ENCODE data around the gene ARHGEF17.

The ARHGEF17 gene

DNA sequence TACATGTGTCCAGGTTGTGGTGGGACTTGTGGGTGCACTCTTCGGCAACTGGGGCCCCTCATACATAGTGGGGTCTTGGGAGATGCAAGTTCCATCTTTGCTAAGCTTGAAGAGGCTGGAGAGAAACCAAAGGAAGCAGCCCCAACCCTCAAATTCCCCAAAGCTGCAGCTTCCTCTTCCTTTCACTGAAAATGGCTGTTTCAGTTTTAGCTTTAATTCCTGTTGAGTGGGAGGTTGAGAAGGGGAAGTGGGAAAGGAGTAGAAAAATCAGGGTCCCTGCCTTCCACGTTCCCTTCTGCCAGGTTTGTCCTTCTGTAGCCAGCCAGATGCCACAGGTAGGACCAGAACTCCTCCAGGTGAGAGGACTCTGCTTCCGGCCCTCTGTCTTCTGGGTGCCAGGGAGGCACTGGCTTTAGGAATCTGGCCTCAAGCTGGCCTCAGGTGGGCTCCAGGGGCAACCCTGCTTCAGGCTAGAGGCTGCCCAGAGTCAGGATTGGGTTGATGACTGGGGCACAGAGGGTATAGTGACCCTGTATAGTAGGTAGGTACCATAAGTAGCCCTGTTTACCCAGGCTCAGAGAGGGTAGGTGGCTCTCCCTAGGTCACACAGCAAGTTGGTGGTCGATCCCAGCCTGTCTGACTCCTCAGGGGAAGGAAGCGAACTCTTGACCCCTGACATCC, 19.7 kb upstream of the ARHGEF17 start:
- no peak overlapping the region for H3K4me3 ChIP-seq (replicated peaks; ENCODE audit: low read depth, low read length)
- DNase-seq (ENCODE audit: low read depth): no peak
- TF ChIP-seq, protein P1, sequence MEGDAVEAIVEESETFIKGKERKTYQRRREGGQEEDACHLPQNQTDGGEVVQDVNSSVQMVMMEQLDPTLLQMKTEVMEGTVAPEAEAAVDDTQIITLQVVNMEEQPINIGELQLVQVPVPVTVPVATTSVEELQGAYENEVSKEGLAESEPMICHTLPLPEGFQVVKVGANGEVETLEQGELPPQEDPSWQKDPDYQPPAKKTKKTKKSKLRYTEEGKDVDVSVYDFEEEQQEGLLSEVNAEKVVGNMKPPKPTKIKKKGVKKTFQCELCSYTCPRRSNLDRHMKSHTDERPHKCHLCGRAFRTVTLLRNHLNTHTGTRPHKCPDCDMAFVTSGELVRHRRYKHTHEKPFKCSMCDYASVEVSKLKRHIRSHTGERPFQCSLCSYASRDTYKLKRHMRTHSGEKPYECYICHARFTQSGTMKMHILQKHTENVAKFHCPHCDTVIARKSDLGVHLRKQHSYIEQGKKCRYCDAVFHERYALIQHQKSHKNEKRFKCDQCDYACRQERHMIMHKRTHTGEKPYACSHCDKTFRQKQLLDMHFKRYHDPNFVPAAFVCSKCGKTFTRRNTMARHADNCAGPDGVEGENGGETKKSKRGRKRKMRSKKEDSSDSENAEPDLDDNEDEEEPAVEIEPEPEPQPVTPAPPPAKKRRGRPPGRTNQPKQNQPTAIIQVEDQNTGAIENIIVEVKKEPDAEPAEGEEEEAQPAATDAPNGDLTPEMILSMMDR (IDR thresholded peaks at IDR 0.05; ENCODE audit: low read length, missing control alignments): no peak

DNA sequence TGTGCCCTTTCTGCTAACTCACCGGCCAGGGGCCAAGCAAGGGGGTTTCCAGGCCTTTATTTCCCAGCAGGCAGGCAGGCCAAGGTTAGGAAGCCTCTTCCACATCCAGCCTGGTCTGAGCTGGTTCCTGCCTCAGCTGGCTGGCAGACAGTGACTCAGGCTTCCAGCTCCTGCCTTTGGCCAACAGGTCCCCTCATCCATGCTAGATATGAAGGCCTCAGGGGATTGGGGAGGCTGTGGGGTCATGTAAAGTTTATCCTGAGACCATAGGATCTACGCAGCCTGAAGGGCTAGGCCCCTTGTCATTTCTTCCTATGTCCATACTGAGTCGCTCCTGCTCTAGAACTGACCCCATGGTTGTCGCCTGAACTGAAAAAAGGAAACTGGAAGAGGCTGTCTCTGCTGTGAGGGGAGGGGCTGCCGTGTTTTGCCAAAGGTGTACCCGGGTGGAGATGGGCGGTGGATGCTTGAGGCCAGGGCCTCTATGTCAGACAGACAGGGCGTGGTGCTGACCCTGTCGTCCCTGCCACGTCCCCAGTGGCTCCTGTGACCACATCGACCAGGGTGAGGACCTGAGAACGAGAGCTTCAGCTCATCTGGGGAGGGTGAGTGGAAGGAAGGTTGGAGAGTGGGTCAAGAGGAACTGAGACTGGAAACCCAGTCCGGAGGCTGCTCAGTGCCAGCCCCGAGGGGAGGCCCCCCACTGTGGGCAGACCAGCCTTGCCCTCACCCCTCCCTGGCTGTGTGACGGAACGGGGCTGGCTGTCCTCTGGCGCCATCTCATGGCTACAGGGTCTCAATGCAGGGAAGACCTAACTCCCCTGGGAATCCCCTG, 19.0 kb upstream of the ARHGEF17 start:
- peak; percentile 77 for DNase-seq (ENCODE audit: low read depth)
- TF ChIP-seq, protein P1 (IDR thresholded peaks at IDR 0.05; ENCODE audit: low read length, missing control alignments): peak; percentile 98
- H3K4me3 ChIP-seq (replicated peaks; ENCODE audit: low read depth, low read length): no peak overlapping the region

DNA sequence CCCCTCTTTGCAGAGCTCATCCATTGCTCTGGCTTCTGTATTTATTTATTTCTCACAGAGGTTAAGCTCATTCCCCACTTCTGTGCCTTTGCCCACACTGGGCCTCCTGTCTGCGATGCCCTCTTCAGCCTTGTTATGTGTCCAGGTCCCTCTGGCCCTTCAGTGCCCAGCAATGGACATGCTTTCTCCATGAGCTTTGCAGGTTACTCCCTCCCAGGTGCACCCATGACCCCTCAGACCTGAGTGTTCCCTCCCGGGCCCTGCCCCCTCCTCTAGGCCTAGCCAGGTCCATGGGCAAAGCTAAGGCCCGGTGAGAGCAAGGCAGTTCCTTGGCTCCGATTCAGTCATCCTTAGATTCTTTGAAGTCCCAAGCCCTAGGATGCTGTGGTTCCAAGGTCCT, 17.5 kb upstream of the ARHGEF17 start:
- no peak for DNase-seq (ENCODE audit: low read depth)
- TF ChIP-seq, protein P1 (IDR thresholded peaks at IDR 0.05; ENCODE audit: low read length, missing control alignments): no peak
- H3K4me3 ChIP-seq (replicated peaks; ENCODE audit: low read depth, low read length): no peak overlapping the region

DNA sequence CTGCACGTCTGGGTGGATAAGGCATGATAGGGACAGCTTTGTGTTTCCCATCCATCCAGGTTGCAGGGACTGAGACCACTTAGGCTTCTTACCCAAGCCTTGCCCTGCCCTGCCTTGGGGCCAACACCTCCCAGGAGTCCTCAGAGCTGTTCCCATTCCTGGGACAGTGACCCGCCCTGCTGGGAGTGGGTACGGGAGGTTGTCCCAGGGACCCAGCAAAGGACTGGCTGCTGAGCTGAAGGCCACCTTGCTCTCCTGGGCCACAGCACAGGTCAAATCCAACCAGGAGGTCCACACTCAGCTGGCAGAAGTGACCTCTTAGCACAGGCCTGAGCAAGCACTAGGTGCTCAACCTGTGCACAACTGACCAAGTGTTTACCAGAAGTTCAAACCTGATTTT, 16.9 kb upstream of the ARHGEF17 start:
- TF ChIP-seq, protein P1 (IDR thresholded peaks at IDR 0.05; ENCODE audit: low read length, missing control alignments): no peak
- H3K4me3 ChIP-seq (replicated peaks; ENCODE audit: low read depth, low read length): no peak overlapping the region
- DNase-seq (ENCODE audit: low read depth): no peak

DNA sequence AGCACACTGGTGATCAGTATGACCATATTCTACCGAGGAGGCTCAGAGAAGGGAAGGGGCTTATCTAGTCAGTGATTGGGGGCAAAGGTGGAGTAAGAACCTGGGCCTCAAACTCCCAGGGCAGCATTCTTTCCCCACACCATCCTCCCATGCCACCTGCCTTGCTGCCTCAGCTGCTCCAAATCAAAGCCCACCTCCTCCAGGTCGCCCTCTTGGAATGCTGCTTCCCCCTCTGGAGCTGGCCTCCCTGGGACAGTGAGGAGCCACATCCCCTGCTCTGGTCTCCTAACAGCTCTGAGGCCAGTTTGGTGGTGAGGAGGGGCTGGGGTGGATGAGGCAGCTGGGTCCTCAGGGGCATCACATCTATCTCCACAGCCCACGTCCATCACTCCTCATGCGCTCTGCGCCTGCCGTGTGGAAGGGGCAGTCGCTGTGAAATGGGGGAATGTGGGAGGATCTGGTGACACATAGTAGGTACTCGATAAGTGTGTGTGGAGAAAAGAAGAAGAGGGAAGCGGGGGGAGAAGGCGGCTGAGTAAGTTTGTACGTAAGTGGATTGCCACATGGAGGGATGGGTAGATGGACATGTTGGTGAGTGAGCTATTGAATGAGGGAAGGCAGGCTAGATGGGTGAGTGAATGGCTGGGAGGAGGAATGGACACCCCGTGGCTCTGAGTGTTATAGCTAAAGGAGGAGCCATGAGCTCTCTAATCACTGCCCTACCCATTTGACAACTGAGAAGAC, 16.1 kb upstream of the ARHGEF17 start:
- DNase-seq (ENCODE audit: low read depth): peak; percentile 17
- H3K4me3 ChIP-seq (replicated peaks; ENCODE audit: low read depth, low read length): no peak overlapping the region
- TF ChIP-seq, protein P1 (IDR thresholded peaks at IDR 0.05; ENCODE audit: low read length, missing control alignments): no peak

DNA sequence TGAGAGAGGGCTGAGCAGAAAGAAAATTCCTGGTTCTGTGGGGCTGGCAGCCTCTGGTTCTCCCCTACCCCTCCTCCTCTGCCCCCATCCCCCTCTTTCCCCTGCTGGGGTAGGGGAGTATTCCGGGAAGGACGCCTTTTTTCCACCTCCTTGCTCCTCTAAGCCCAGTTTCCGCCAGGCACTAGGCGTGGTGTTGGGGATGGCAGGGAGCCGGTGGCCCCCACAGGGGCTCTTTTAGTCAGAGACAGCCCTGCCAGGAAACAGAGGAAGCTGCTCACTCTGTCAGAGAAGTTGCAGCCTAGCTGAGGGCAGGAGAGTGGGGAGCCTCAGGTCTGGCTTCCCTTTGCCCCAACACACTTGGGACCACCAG, 15.6 kb upstream of the ARHGEF17 start:
- DNase-seq (ENCODE audit: low read depth): peak; percentile 34
- TF ChIP-seq, protein P1 (IDR thresholded peaks at IDR 0.05; ENCODE audit: low read length, missing control alignments): no peak
- H3K4me3 ChIP-seq (replicated peaks; ENCODE audit: low read depth, low read length): no peak overlapping the region
